Measurements from ENCODE around the gene RPS3. TPM values are rescaled to one million over a fixed set of nuclear protein-coding genes. Genes with fewer than 3 reads are reported as not detected.
A peak's percentile ranks its signal among the peaks of the same experiment; 100 is the strongest.

Gene RPS3
- polyA plus RNA-seq, 3 donors, result 1,248 to 1,563 (median 1,448) TPM

DNA sequence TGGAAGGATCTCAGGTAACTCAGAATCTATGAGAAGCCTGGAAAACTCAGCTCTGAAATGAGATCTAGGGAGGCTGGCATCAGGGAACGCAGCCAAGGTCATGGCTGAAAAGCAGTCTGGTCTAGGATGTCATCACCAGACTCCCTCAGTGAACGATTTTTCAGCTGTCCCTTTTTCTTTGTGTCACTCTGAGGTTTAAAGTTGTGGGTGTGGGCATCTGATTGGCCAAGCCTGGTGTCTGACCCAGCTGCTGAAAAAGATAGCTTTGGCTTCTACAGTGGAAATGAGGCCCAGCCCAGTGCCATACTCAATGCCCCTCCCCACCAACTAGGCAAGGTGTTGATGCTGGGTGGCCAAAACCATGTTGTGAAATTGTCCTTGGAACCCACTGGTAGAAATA is 14.5 kb downstream of the RPS3 start:
- intact Hi-C loops (cut with micrococcal nuclease), result no loop called here
- H3K4me3 ChIP-seq (replicated peaks in 1 of 3; ENCODE audit: low read depth in 2 of 3, low read length in 3 of 3), result no peak overlapping the region
- H3K27ac ChIP-seq (ENCODE audit: low read depth in 1 of 2, low read length in 2 of 2), result no peak overlapping the region
- 100% methylated on average over 2 of the region's 2 CpGs for WGBS (ENCODE audit: insufficient coverage)
- Mint-ChIP-seq H3K36me3 (peaks cover 29 to 50% of the 10 kb centered on the region in 2 donors), H3K9me3 (peaks cover 0 to 4% (median 0%) of the 10 kb centered on the region in 7 donors), H3K27me3 (ENCODE audit: low read depth in 3 of 3) (peaks cover 0 to 1% (median 0%) of the 10 kb centered on the region in 3 donors), H3K27ac (no peak overlapping the region), H3K4me1 (no peaks in the 10 kb centered on the region), H3K4me3 (no peak overlapping the region)
- DNase-seq, result no peak
- TF ChIP-seq CTCF (IDR thresholded peaks at IDR 0.05), result no peak
- no peak overlapping the region for H3K4me2 ChIP-seq (replicated peaks; ENCODE audit: extremely low read depth, low read length, poor library complexity, severe bottlenecking)
- no peaks in the 10 kb centered on the region for H3K27me3 ChIP-seq (ENCODE audit: control insufficient read depth in 2 of 2, insufficient read depth in 2 of 2, low read length in 2 of 2)
- no peak overlapping the region for H3K9ac ChIP-seq (ENCODE audit: insufficient read depth, low read length, poor library complexity, severe bottlenecking)
- no peaks in the 10 kb centered on the region for H3K4me1 ChIP-seq (ENCODE audit: control insufficient read depth in 1 of 2, insufficient read depth in 2 of 2, low read length in 2 of 2)
- peaks cover 24 to 54% of the 10 kb centered on the region in 2 donors for H3K36me3 ChIP-seq (replicated peaks in 1 of 2; ENCODE audit: control insufficient read depth in 1 of 2, insufficient read depth in 2 of 2, low read length in 2 of 2)
- H4K20me1 ChIP-seq (ENCODE audit: insufficient read depth, low read length), result peaks cover 16% of the 10 kb centered on the region
- H2AFZ ChIP-seq (ENCODE audit: insufficient read depth, low read depth, low read length, poor library complexity, severe bottlenecking), result no peak overlapping the region
- H3K9me3 ChIP-seq (replicated peaks in 1 of 2; ENCODE audit: control insufficient read depth in 1 of 2, insufficient read depth in 1 of 2, low read length in 2 of 2), result no peaks in the 10 kb centered on the region
- H3K79me2 ChIP-seq (ENCODE audit: insufficient read depth, low read length), result peaks cover under 1% of the 10 kb centered on the region

GRCh38 chr11:75420224-75421034 is 21.1 kb downstream of the RPS3 start:
- DNase-seq, result no peak
- no peaks in the 10 kb centered on the region for H3K4me1 ChIP-seq (ENCODE audit: control insufficient read depth in 1 of 2, insufficient read depth in 2 of 2, low read length in 2 of 2)
- intact Hi-C loops (cut with micrococcal nuclease), result no loop called here
- no peak overlapping the region for H3K4me2 ChIP-seq (replicated peaks; ENCODE audit: extremely low read depth, low read length, poor library complexity, severe bottlenecking)
- H3K9ac ChIP-seq (ENCODE audit: insufficient read depth, low read length, poor library complexity, severe bottlenecking), result no peak overlapping the region
- WGBS (ENCODE audit: insufficient coverage), result 96% methylated on average over 10 of the region's 14 CpGs
- H3K9me3 ChIP-seq (replicated peaks in 1 of 2; ENCODE audit: control insufficient read depth in 1 of 2, insufficient read depth in 1 of 2, low read length in 2 of 2), result no peaks in the 10 kb centered on the region
- no peak overlapping the region for H2AFZ ChIP-seq (ENCODE audit: insufficient read depth, low read depth, low read length, poor library complexity, severe bottlenecking)
- no peaks in the 10 kb centered on the region for H3K79me2 ChIP-seq (ENCODE audit: insufficient read depth, low read length)
- Mint-ChIP-seq H3K4me1 (no peaks in the 10 kb centered on the region), H3K27ac (peak overlapping the region in 1 of 7 donors; percentile 73), H3K36me3 (peaks cover 26 to 36% of the 10 kb centered on the region in 2 donors), H3K4me3 (no peak overlapping the region), H3K27me3 (ENCODE audit: low read depth in 3 of 3) (no peaks in the 10 kb centered on the region), H3K9me3 (no peaks in the 10 kb centered on the region)
- H3K4me3 ChIP-seq (replicated peaks in 1 of 3; ENCODE audit: low read depth in 2 of 3, low read length in 3 of 3), result no peak overlapping the region
- TF ChIP-seq CTCF (IDR thresholded peaks at IDR 0.05), result no peak
- H3K36me3 ChIP-seq (replicated peaks in 1 of 2; ENCODE audit: control insufficient read depth in 1 of 2, insufficient read depth in 2 of 2, low read length in 2 of 2), result peaks cover 0 to 36% of the 10 kb centered on the region in 2 donors
- H3K27ac ChIP-seq (ENCODE audit: low read depth in 1 of 2, low read length in 2 of 2), result no peak overlapping the region
- no peaks in the 10 kb centered on the region for H3K27me3 ChIP-seq (ENCODE audit: control insufficient read depth in 2 of 2, insufficient read depth in 2 of 2, low read length in 2 of 2)
- H4K20me1 ChIP-seq (ENCODE audit: insufficient read depth, low read length), result no peaks in the 10 kb centered on the region

All from CD14-positive monocyte (primary cell).